GM12892 (cell line): Measurements from ENCODE around the gene NAB2.

Source experiments
- POLR2A ChIP-seq: IDR thresholded peaks from 2 replicates; pipeline ENCODE4 v1.6.1; 2011; ENCODE audit warnings: low read depth, low read length, control low read depth
- POLR2AphosphoS5 ChIP-seq: IDR thresholded peaks from 2 replicates; pipeline ENCODE4 v1.6.1; 2011; ENCODE audit warnings: low read depth, low read length, control low read depth
- TAF1 ChIP-seq: IDR thresholded peaks from 2 replicates; pipeline ENCODE4 v1.6.1; 2011; ENCODE audit warnings: low read depth, mild to moderate bottlenecking, control low read depth, low read length, borderline replicate concordance

DNA sequence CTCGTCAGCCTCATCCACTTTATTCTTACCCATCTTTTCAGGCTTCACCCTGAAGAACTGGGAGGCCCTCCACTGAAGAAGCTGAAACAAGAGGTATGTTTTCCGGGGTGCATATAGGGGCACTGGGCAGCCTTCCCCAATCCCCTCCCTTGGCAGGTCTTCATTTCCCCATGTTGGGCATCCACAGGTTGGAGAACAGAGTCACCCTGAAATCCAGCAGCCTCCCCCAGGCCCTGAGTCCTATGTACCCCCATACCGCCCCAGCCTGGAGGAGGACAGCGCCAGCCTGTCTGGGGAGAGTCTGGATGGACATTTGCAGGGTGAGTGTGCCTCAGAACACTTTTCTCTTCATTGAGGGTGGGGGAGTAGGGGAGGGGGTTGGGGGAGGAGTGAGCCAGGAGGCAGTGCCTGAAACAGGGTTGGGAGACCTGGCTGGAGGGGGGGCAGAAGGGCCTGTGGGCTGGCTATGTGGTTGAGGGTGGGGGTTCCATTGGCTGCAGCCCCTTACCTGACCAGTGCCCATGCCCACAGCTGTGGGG lies 4.0 kb downstream of the NAB2 start:
- TF ChIP-seq POLR2AphosphoS5, result no peak
- no peak for TF ChIP-seq POLR2A
- no peak for TF ChIP-seq TAF1
